ENCODE measurements around the gene MEF2C. TPM values are rescaled to one million over a fixed set of nuclear protein-coding genes. Genes with fewer than 3 reads are reported as not detected.

Gene MEF2C
- total RNA-seq, 1 donor from 2014 or later, result 132 TPM

GRCh38 chr5:88756953-88757352 is 126.0 kb downstream of the MEF2C start:
- DNase-seq, result no peak

- no peak for DNase-seq
Observed at GRCh38 chr5:88748666-88749065, 134.3 kb downstream of the MEF2C start.

DNA sequence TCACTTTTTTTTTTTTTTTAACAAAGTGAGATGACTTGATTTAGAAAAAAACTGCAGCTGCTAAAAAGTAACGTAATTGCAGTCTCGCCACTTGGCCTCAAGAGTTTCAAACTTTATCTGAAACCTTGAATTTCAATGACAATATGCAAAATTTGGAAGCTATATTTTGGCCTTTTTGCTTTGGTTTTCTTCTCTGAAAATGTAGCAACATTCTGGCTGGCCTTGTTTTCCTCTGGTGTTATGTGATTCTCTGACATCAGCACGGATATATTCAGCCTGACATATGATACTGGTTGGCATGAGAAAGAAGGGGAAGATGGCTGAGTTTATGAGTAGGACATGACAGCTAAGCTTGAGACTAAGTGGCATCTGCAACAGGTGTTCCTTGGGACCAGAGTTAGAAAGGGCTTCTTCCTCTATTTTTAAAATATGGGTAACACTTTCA is 136.5 kb downstream of the MEF2C start:
- no peak for DNase-seq

GRCh38 chr5:88745093-88745696 is 137.8 kb downstream of the MEF2C start:
- DNase-seq, result no peak

DNA sequence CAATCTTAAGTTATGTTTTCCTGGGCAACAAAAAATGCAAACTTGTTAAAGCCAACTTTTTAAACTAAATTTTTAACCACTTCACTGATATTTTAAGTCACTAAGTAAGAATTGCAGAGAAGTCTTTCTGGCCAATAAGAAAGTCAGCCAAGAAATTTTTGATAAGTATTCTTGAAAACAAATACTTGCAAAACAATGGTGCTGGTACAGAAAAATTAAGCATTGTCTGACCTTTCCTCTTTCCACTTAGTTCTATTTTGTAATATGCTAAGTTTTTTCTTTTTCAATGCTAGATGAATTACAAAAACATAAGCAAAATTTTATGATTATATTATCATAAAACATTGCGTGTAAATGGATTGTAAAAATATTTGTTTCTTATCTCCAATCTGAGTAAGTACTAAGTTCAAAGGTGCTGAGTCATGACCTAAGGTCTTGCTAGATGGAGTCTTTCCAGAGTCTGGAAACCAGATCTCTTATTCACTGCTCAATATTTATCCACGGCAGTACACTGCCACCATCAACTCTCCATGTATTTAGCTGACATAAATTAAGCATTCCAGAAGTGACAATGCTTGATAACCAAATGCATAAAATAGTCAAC is 139.7 kb downstream of the MEF2C start:
- peak; percentile 45 for DNase-seq

- no peak for DNase-seq
Observed at GRCh38 chr5:88741964-88742363, 141.0 kb downstream of the MEF2C start.

GRCh38 chr5:88740604-88741185 is 142.3 kb downstream of the MEF2C start:
- DNase-seq, result no peak

DNA sequence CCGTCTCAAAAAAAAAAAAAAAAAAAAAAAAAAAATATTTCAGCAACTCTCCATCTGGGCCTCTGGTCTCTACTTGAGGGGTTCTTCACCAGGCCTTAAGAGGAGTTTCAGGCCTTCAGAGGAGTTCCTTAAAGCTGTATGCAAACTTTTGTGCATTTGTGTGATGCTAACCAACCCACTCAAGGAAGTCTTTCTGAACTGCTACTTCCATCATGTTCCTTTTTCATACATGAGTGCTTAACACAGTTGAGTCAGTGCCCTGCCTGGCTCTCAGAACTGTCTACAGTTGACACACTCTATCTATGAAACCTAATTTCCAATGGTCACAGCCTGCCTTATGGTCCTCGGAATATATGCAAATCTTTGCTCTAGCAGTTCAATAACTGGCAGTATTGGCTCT is 146.5 kb downstream of the MEF2C start:
- DNase-seq, result no peak

DNA sequence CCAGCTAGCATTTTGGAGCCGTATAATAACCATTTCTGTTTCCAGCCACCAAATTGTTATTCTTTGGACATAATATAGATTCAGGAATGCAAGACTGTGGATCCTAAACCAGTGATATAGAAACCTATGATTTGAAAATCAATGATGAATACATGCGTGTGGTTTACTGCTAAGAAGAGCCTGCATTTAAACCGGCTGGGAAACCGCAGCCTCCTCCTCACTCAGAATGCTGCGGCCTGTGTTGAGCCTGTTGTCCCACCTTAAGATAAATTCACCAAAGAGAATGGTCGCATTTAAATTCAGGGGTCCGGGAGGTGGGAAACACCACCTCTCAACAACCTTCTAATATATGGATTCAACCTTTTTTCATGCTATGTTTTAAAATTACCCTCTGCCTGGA is 148.0 kb downstream of the MEF2C start:
- DNase-seq, result no peak

GRCh38 chr5:88734191-88734640 is 148.8 kb downstream of the MEF2C start:
- DNase-seq, result peak; percentile 45

DNA sequence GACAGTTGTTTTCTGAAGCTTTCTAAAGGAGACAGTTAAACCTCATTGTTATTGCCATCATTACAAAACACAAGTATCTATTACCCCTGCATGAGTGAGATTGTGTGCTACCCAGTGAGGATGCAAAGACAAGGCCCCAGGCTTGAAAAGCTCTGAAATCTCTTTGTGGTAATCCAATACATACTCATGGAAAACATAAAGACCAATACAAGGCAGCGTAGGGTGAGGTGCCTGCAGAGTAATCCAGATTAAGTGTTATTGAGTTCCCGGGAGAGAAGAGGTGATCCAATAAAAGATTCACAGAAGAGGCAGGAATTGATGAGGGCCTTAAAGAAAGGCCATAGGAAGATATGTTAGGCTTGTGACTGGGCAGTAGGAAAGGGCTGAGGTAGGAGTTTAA is 150.1 kb downstream of the MEF2C start:
- DNase-seq, result no peak

- no peak for DNase-seq
Observed at GRCh38 chr5:88732181-88732633, 150.8 kb downstream of the MEF2C start.

DNA sequence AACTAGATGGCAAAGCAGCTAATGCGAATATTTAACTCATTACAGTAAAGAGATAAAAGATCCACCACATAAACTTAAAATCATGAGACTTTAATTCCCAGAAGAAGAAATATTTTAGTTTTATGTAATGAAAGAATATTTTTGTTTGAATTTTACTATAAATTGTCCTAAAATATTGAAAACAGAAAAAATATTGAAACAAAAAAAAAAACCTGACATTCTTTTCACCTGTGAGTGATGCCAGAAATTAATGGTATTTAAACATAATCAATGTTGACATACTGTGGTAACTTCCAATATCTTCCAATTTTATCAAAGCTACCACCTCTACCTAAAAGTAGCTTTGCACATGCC is 153.2 kb downstream of the MEF2C start:
- DNase-seq, result no peak

DNA sequence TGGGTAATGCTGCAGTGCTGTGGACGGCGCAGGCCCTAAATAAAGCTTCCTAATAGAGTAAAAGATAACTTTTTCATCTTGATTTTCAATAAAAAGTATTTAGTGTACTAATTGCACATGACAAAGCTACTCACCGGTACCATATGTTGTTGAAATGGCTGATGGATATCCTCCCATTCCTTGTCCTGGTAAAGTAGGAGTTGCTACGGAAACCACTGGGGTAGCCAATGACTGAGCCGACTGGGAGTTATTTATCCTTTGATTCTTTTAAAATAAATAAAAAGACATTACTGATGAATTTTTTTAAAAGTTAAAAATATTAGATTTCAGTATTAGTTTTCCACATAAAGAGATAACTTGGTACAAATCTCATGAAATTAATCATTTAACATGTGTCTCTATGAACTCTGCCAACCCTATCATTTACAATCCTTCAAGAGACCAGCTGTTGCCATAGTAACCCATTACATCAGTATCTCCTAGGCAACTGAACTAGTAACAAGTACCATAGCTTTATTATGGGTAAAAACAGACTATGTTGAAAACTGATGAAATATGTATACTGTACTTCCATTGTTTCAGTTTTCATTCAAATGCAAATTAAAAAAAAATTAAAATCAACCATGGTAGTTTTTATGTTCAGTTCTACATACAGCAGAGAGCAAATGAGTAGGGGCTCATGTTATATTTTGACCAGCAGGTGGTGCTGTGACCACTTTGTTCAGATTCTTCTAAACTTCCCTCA is 153.7 kb downstream of the MEF2C start:
- DNase-seq, result peak; percentile 90

DNA sequence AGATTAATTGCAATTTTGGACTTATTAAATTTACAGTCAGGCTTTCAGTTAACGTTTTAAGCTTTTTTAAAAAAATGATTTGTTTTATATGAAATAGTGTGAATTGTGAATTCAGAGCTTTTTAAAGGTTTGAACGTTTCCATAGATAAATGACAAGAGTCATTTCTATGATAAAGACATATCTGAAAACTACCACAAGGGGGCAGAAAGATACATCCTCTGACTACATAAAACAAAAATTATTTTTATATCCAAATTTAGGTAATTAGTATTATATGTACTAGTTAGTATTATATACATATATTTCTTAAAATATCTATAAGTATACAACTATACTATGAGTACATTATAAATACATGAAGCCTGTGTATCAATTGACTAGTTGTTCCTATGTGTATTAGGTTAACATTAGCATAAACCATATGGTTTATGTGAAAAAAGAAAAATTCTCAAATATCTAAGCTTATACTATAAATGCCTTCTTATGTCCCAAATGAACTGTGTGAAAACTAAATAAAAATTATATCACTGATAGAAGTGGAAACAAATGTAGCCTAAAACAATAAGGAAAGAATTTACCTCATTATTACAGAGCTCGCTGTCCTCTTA is 155.2 kb downstream of the MEF2C start:
- DNase-seq, result peak; percentile 62

- no peak for DNase-seq
Observed at GRCh38 chr5:88725454-88725853, 157.5 kb downstream of the MEF2C start.

DNA sequence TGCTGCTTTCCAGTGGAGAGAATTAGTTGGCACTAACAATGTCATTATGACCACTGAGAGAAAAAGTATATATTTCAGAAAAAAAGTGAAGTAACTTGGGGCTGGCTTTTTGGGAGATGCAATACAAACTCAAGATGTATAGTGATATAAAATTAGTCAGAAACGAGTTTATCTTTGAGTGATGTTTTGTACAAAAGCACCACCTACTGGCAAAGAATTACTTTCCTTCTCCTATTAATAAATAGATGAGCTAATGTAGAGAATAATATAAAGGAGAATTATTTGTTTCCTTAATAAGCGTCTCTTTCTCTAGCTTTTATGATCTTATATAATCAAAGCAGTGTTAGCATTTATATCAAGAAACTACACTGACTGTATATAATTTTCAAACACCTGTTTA is 158.8 kb downstream of the MEF2C start:
- peak; percentile 37 for DNase-seq

- no peak for DNase-seq
Observed at GRCh38 chr5:88722546-88723073, 160.4 kb downstream of the MEF2C start.

DNA sequence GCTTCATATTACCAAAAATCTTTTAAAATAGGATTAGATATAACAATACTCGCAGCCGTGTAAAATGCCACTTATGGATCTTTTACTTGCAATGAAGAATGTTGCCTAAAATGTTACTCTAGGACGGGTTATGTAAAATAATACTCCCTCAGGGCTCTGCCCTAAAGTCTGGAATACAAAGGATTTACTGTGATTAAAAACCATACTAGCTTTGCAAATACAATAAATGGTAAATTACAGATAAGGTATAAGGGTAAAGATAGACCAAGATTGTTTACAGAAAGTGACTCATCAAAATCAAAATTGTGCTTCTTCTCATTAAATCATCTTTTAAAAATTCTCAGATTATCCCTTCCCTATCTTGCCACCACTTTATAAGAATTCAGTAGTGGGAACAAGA is 163.6 kb downstream of the MEF2C start:
- no peak for DNase-seq

DNA sequence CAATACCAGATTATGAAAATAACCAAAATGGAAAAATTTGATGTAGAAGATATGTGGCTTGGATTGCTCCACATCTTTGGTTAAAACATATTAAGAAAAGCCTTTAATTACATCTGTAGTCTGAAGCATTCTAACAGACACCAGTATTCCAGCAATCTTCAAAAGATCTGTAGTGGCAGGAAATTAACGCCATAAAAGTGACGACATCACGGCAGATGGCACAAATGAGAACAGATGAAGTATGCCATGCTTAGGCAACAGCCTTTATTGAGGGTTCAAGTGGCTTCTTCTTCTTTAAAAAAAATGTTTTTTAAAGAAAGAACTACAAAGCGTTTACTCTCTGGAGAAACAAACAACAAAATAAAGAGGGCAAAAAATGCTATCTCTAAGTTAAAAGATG is 164.2 kb downstream of the MEF2C start:
- DNase-seq, result no peak

DNA sequence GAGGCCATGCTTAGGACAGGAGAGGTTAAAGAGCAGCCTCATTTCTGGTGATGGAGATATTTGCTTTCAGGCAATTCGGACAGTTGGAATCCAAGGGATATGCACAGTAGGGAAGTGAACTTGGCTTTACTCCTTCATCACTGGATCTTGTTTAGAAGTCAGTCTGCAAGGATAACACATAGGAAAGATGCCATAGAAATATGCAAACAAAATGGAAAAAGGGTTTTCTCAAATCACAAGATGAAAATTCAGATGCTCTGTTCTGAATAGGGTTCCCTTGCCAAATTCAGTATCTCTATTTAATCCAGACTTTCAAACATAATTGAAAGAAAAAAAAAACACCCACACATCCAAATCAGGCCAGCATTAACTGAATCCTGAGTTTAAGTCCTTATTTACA is 166.9 kb downstream of the MEF2C start:
- no peak for DNase-seq

DNA sequence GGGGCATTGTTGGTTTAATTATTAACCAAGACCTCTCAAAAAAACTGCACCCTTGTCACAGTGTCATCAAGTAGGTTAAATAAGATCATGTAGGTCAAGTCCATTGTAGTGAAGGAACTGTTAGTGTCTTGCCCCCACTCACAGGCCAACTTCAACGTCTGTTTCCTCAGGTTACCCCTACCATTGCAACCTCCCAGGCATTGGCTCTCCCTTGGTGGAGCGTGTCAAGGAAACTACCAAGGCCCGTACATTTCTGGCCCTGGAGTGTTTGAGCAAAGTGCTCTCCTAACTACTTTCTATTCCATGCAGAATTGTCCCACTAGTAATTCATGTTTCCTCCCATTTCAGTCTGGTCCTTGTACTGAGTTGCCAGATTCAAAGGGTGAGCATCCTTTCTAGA is 167.5 kb downstream of the MEF2C start:
- no peak for DNase-seq

DNA sequence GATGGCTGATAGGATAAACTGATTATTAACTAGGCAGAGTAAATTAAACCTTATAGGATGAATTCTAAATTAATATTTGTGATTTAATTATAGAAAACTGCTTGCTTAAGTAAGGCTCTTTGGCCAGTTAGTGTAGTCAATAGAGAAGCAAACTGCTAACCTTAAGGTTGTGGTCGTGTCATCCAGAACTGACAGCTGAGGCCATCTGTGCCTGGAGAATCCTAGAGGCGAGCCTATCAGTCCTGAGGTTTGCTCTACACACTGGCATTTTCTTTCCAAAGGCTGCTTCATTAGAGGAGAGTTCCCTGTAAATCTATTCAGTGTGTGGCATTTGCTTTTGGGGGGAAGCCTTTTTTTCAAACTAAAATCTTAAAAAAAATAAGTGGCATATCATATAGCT is 169.2 kb downstream of the MEF2C start:
- DNase-seq, result no peak

Data from dermis blood vessel endothelial cell (primary cell).